ENCODE measurements around the gene TCERG1. TPM values are rescaled to one million over a fixed set of nuclear protein-coding genes. Genes with fewer than 3 reads are reported as not detected.

Gene TCERG1
- polyA plus RNA-seq, 1 donor from 2014 or later, result 238 TPM

DNA sequence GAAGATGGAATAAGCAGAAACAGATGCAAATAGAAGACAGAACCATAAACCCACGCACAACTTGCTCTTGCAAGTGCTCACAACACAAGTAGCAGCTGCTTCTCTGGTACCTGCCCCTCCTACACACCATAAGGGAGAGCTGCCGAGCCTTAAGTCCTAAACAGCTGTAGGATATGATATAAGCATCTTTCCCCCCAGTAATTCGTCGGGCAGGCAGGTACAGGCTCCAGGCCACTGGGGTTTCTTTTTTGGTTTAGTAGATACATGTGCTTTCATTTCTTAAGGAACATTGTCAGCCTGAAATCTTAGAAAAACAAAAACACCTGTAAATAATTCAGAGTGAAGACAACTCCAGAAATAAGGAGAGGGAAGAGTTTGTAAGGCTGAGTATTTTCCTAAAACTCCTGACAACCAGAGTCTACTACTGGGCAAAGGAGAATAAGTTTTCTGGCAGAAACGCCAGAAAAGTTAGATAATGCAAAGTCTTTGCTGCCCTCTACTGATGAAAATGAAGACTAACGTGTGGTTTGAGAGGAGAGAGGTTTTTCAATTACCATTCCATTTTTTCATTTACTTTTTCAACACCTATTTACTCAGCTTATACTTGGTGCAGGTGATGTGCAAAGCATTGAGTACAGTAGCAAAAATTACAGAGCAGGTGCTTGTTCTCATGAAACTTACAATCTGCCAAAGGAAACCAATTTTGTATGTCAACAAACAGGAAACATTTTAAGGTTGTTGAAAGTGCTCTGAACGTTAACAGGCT lies 20.1 kb upstream of the TCERG1 start:
- Histone ChIP-seq H3K36me3 (ENCODE audit: insufficient read depth, low read length) (no peaks in the 10 kb centered on the region), H3F3A (ENCODE audit: insufficient read depth, low read length, poor library complexity, severe bottlenecking) (no peaks in the 10 kb centered on the region), H4K20me1 (ENCODE audit: insufficient read depth) (no peaks in the 10 kb centered on the region), H3K9ac (ENCODE audit: low read length) (no peak overlapping the region), H3K27me3 (ENCODE audit: insufficient read depth, low read depth, low read length) (no peaks in the 10 kb centered on the region), H2AFZ (ENCODE audit: low read depth, low read length) (no peak overlapping the region), H3K9me2 (ENCODE audit: insufficient read depth, low read length) (no peaks in the 10 kb centered on the region), H3K79me2 (replicated peaks; ENCODE audit: insufficient read depth, low read length) (no peaks in the 10 kb centered on the region), H3K27ac (ENCODE audit: low read length) (no peak overlapping the region), H3K9me3 (ENCODE audit: low read length) (no peaks in the 10 kb centered on the region), H3K4me2 (ENCODE audit: low read length) (no peak overlapping the region), H3K4me3 (ENCODE audit: low read length) (no peak overlapping the region)
- TF ChIP-seq EZH2 (IDR thresholded peaks at IDR 0.05; ENCODE audit: borderline replicate concordance, insufficient read depth, low read length, poor library complexity, severe bottlenecking) (no peak), RAD21 (conservative IDR thresholded peaks at IDR 0.05) (peak; percentile 92), SMC3 (conservative IDR thresholded peaks at IDR 0.05; ENCODE audit: poor library complexity) (peak; percentile 86), TAF1 (IDR thresholded peaks at IDR 0.05; ENCODE audit: low read depth) (no peak), POLR2AphosphoS5 (IDR thresholded peaks at IDR 0.05) (no peak), MXI1 (conservative IDR thresholded peaks at IDR 0.05; ENCODE audit: poor library complexity, severe bottlenecking) (no peak), EP300 (conservative IDR thresholded peaks at IDR 0.05; ENCODE audit: poor library complexity, severe bottlenecking) (no peak)
- TF ChIP-seq, protein P1, sequence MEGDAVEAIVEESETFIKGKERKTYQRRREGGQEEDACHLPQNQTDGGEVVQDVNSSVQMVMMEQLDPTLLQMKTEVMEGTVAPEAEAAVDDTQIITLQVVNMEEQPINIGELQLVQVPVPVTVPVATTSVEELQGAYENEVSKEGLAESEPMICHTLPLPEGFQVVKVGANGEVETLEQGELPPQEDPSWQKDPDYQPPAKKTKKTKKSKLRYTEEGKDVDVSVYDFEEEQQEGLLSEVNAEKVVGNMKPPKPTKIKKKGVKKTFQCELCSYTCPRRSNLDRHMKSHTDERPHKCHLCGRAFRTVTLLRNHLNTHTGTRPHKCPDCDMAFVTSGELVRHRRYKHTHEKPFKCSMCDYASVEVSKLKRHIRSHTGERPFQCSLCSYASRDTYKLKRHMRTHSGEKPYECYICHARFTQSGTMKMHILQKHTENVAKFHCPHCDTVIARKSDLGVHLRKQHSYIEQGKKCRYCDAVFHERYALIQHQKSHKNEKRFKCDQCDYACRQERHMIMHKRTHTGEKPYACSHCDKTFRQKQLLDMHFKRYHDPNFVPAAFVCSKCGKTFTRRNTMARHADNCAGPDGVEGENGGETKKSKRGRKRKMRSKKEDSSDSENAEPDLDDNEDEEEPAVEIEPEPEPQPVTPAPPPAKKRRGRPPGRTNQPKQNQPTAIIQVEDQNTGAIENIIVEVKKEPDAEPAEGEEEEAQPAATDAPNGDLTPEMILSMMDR (IDR thresholded peaks at IDR 0.05; ENCODE audit: poor library complexity, severe bottlenecking), result peak; percentile 85
- TF ChIP-seq, protein P2, sequence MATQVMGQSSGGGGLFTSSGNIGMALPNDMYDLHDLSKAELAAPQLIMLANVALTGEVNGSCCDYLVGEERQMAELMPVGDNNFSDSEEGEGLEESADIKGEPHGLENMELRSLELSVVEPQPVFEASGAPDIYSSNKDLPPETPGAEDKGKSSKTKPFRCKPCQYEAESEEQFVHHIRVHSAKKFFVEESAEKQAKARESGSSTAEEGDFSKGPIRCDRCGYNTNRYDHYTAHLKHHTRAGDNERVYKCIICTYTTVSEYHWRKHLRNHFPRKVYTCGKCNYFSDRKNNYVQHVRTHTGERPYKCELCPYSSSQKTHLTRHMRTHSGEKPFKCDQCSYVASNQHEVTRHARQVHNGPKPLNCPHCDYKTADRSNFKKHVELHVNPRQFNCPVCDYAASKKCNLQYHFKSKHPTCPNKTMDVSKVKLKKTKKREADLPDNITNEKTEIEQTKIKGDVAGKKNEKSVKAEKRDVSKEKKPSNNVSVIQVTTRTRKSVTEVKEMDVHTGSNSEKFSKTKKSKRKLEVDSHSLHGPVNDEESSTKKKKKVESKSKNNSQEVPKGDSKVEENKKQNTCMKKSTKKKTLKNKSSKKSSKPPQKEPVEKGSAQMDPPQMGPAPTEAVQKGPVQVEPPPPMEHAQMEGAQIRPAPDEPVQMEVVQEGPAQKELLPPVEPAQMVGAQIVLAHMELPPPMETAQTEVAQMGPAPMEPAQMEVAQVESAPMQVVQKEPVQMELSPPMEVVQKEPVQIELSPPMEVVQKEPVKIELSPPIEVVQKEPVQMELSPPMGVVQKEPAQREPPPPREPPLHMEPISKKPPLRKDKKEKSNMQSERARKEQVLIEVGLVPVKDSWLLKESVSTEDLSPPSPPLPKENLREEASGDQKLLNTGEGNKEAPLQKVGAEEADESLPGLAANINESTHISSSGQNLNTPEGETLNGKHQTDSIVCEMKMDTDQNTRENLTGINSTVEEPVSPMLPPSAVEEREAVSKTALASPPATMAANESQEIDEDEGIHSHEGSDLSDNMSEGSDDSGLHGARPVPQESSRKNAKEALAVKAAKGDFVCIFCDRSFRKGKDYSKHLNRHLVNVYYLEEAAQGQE (IDR thresholded peaks at IDR 0.05; ENCODE audit: borderline replicate concordance), result no peak

DNA sequence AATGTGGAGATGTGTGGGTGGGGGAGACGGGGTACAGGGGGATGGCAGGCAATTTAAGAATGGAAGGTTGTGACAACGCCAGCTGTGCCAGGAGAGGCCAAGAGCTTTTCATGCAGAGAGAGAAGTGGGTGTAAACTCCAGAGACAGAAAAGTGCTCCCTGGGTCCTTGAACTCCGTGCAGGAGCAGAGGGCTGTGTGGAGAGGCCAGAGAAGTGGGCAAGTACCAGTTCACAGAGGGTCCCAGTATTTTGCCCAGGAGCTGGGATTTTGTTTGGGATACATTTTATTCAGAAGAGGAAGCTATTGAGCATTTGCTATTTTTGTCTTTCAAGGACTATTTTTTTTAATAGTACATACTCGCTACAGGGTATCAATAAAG lies 19.5 kb upstream of the TCERG1 start:
- TF ChIP-seq, protein P1 (IDR thresholded peaks at IDR 0.05; ENCODE audit: poor library complexity, severe bottlenecking), result no peak
- no peak for TF ChIP-seq EP300 (conservative IDR thresholded peaks at IDR 0.05; ENCODE audit: poor library complexity, severe bottlenecking)
- TF ChIP-seq, protein P2 (IDR thresholded peaks at IDR 0.05; ENCODE audit: borderline replicate concordance), result no peak
- Histone ChIP-seq H3K4me3 (ENCODE audit: low read length) (no peak overlapping the region), H3K4me2 (ENCODE audit: low read length) (no peak overlapping the region), H4K20me1 (ENCODE audit: insufficient read depth) (no peaks in the 10 kb centered on the region), H3K9me2 (ENCODE audit: insufficient read depth, low read length) (no peaks in the 10 kb centered on the region), H3F3A (ENCODE audit: insufficient read depth, low read length, poor library complexity, severe bottlenecking) (no peaks in the 10 kb centered on the region), H3K79me2 (replicated peaks; ENCODE audit: insufficient read depth, low read length) (no peaks in the 10 kb centered on the region), H3K27ac (ENCODE audit: low read length) (no peak overlapping the region), H3K27me3 (ENCODE audit: insufficient read depth, low read depth, low read length) (no peaks in the 10 kb centered on the region), H3K9ac (ENCODE audit: low read length) (no peak overlapping the region), H2AFZ (ENCODE audit: low read depth, low read length) (no peak overlapping the region), H3K36me3 (ENCODE audit: insufficient read depth, low read length) (no peaks in the 10 kb centered on the region), H3K9me3 (ENCODE audit: low read length) (no peaks in the 10 kb centered on the region)

Data from neural cell (in vitro differentiated cells).